ENCODE data around the gene TMEM171.

The TMEM171 gene

GRCh38 chr5:73096239-73096575 is 24.2 kb upstream of the TMEM171 start:
- no peak overlapping the region for H3K4me2 ChIP-seq (ENCODE audit: low read depth, low read length)
- no peak overlapping the region for H3K4me3 ChIP-seq (ENCODE audit: low read length)
- no peaks in the 10 kb centered on the region for H3K9me3 ChIP-seq (replicated peaks; ENCODE audit: insufficient read depth, low read length)
- TF ChIP-seq EZH2phosphoT487 (IDR thresholded peaks at IDR 0.05; ENCODE audit: low read length) (no peak), CTCF (IDR thresholded peaks at IDR 0.05; ENCODE audit: low read length) (no peak), EZH2 (optimal IDR thresholded peaks at IDR 0.05; ENCODE audit: low read depth, low read length) (no peak)
- H3K27me3 ChIP-seq (replicated peaks; ENCODE audit: insufficient read depth, low read length): no peaks in the 10 kb centered on the region
- H4K20me1 ChIP-seq (ENCODE audit: insufficient read depth, low read length): no peaks in the 10 kb centered on the region
- H3K9me2 ChIP-seq (replicated peaks; ENCODE audit: insufficient read depth, low read length): no peaks in the 10 kb centered on the region
- H3K9ac ChIP-seq (ENCODE audit: low read length): no peak overlapping the region
- H3K36me3 ChIP-seq (replicated peaks; ENCODE audit: insufficient read depth, low read length): no peaks in the 10 kb centered on the region
- H3K27ac ChIP-seq (ENCODE audit: low read length): no peak overlapping the region
- H3K79me2 ChIP-seq (ENCODE audit: low read length): no peaks in the 10 kb centered on the region
- no peak overlapping the region for H2AFZ ChIP-seq (ENCODE audit: low read length)
- H3F3A ChIP-seq (ENCODE audit: insufficient read depth, low read length): no peaks in the 10 kb centered on the region
- no peak for DNase-seq
- H3K4me1 ChIP-seq (ENCODE audit: low read length): no peaks in the 10 kb centered on the region

- Histone ChIP-seq H3K4me1 (ENCODE audit: low read length) (no peaks in the 10 kb centered on the region), H3F3A (ENCODE audit: insufficient read depth, low read length) (no peaks in the 10 kb centered on the region), H3K9ac (ENCODE audit: low read length) (no peak overlapping the region), H3K4me3 (ENCODE audit: low read length) (no peak overlapping the region), H3K27ac (ENCODE audit: low read length) (no peak overlapping the region), H3K9me2 (replicated peaks; ENCODE audit: insufficient read depth, low read length) (no peaks in the 10 kb centered on the region), H3K4me2 (ENCODE audit: low read depth, low read length) (no peak overlapping the region), H3K9me3 (replicated peaks; ENCODE audit: insufficient read depth, low read length) (no peaks in the 10 kb centered on the region), H3K36me3 (replicated peaks; ENCODE audit: insufficient read depth, low read length) (no peaks in the 10 kb centered on the region), H3K79me2 (ENCODE audit: low read length) (no peaks in the 10 kb centered on the region), H2AFZ (ENCODE audit: low read length) (no peak overlapping the region), H4K20me1 (ENCODE audit: insufficient read depth, low read length) (no peaks in the 10 kb centered on the region), H3K27me3 (replicated peaks; ENCODE audit: insufficient read depth, low read length) (no peaks in the 10 kb centered on the region)
- TF ChIP-seq EZH2 (optimal IDR thresholded peaks at IDR 0.05; ENCODE audit: low read depth, low read length): no peak
- no peak for TF ChIP-seq CTCF (IDR thresholded peaks at IDR 0.05; ENCODE audit: low read length)
- TF ChIP-seq EZH2phosphoT487 (IDR thresholded peaks at IDR 0.05; ENCODE audit: low read length): no peak
- no peak for DNase-seq
These were observed 22.6 kb upstream of the TMEM171 start for GRCh38 chr5:73097740-73098139.

- H3F3A ChIP-seq (ENCODE audit: insufficient read depth, low read length): no peaks in the 10 kb centered on the region
- no peak for DNase-seq
- H2AFZ ChIP-seq (ENCODE audit: low read length): no peak overlapping the region
- H3K27ac ChIP-seq (ENCODE audit: low read length): no peak overlapping the region
- no peaks in the 10 kb centered on the region for H3K4me1 ChIP-seq (ENCODE audit: low read length)
- TF ChIP-seq EZH2phosphoT487 (IDR thresholded peaks at IDR 0.05; ENCODE audit: low read length) (no peak), EZH2 (optimal IDR thresholded peaks at IDR 0.05; ENCODE audit: low read depth, low read length) (no peak), CTCF (IDR thresholded peaks at IDR 0.05; ENCODE audit: low read length) (no peak)
- H3K9me3 ChIP-seq (replicated peaks; ENCODE audit: insufficient read depth, low read length): no peaks in the 10 kb centered on the region
- H3K9me2 ChIP-seq (replicated peaks; ENCODE audit: insufficient read depth, low read length): no peaks in the 10 kb centered on the region
- no peaks in the 10 kb centered on the region for H3K27me3 ChIP-seq (replicated peaks; ENCODE audit: insufficient read depth, low read length)
- no peaks in the 10 kb centered on the region for H4K20me1 ChIP-seq (ENCODE audit: insufficient read depth, low read length)
- no peak overlapping the region for H3K4me2 ChIP-seq (ENCODE audit: low read depth, low read length)
- H3K9ac ChIP-seq (ENCODE audit: low read length): no peak overlapping the region
- H3K79me2 ChIP-seq (ENCODE audit: low read length): no peaks in the 10 kb centered on the region
- H3K36me3 ChIP-seq (replicated peaks; ENCODE audit: insufficient read depth, low read length): no peaks in the 10 kb centered on the region
- H3K4me3 ChIP-seq (ENCODE audit: low read length): no peak overlapping the region
These were observed 20.3 kb upstream of the TMEM171 start for GRCh38 chr5:73100109-73100508.

Data from MM.1S (cell line).